WTC11 (cell line): ENCODE results near the gene DRG2. TPM values are rescaled to one million over a fixed set of nuclear protein-coding genes. Genes with fewer than 3 reads are reported as not detected.

Experiments used
- ATAC-seq: fragments of 200-7000 bp; cut with Tn5 transposase; 2 replicates; pipeline ENCODE4 v1.10.0; 2021; ENCODE audit warnings: mild to moderate bottlenecking, moderate library complexity
- CTCF ChIA-PET: fragments of 300-600 bp; sonication (Branson Sonifier 250); formaldehyde crosslinking; loops from one replicate; lab custom pipeline; 2021; ENCODE audit warnings: antibody characterized with exemption; lab: Charles Lee
- POLR2A ChIA-PET: fragments of 350-600 bp; sonication (Branson Sonifier 250); formaldehyde crosslinking; loops from one replicate; lab custom pipeline; 2021; ENCODE audit warnings: antibody characterized with exemption; lab: Charles Lee
- DNase-seq: peaks from one replicate; pipeline ENCODE4 v3.0.0; 2021; ENCODE audit warnings: low spot score
- H3K27ac Mint-ChIP-seq: 2 replicates; pipeline ENCODE4 v1.8.0; 2021; ENCODE audit warnings: mixed read lengths
- H3K27me3 Mint-ChIP-seq: 2 replicates; pipeline ENCODE4 v1.8.0; 2021; ENCODE audit warnings: low read depth, mild to moderate bottlenecking, moderate library complexity, mixed read lengths
- H3K36me3 Mint-ChIP-seq: 2 replicates; pipeline ENCODE4 v1.8.0; 2021; ENCODE audit warnings: mixed read lengths
- H3K4me1 Mint-ChIP-seq: 2 replicates; pipeline ENCODE4 v1.8.0; 2022; ENCODE audit warnings: mixed read lengths
- H3K4me3 Mint-ChIP-seq: 2 replicates; pipeline ENCODE4 v1.8.0; 2021; ENCODE audit warnings: mild to moderate bottlenecking, moderate library complexity, mixed read lengths
- H3K9me3 Mint-ChIP-seq: 2 replicates; pipeline ENCODE4 v1.8.0; 2021; ENCODE audit warnings: mixed read lengths
- ARID4B ChIP-seq: sonication (generic); formaldehyde crosslinking; IDR thresholded peaks from 2 replicates; pipeline ENCODE4 v1.8.0; 2023; ENCODE audit warnings: missing genetic modification reagents, mild to moderate bottlenecking, borderline replicate concordance
- E2F5 ChIP-seq: sonication (generic); formaldehyde crosslinking; IDR thresholded peaks from 2 replicates; pipeline ENCODE4 v1.8.1; 2022; ENCODE audit warnings: mild to moderate bottlenecking, moderate library complexity, missing genetic modification reagents
- GTF2I ChIP-seq: fragments of 250-450 bp; sonication (Bioruptor Pico); conservative IDR thresholded peaks from 2 replicates; pipeline ENCODE4 v1.4.0; 2021; ENCODE audit warnings: mild to moderate bottlenecking
- NR3C1 ChIP-seq: sonication (generic); formaldehyde crosslinking; conservative IDR thresholded peaks from 2 replicates; pipeline ENCODE4 v1.8.1; 2023; ENCODE audit warnings: low read depth, mild to moderate bottlenecking, missing genetic modification reagents
- SMAD3 ChIP-seq: sonication (generic); formaldehyde crosslinking; IDR thresholded peaks from 2 replicates; pipeline ENCODE4 v1.8.0; 2022; ENCODE audit warnings: missing genetic modification reagents, mild to moderate bottlenecking, borderline replicate concordance
- SOX15 ChIP-seq: fragments of 250-450 bp; sonication (Bioruptor Pico); IDR thresholded peaks from 2 replicates; pipeline ENCODE4 v1.9.0; 2021; ENCODE audit warnings: mild to moderate bottlenecking
- STAT6 ChIP-seq: sonication (generic); formaldehyde crosslinking; conservative IDR thresholded peaks from 2 replicates; pipeline ENCODE4 v1.8.1; 2023; ENCODE audit warnings: mild to moderate bottlenecking, low read depth, missing genetic modification reagents, moderate library complexity
- TEAD4 ChIP-seq: sonication (generic); formaldehyde crosslinking; IDR thresholded peaks from 2 replicates; pipeline ENCODE4 v1.8.0; 2022; ENCODE audit warnings: mild to moderate bottlenecking, missing genetic modification reagents
- ZBTB21 ChIP-seq: sonication (generic); formaldehyde crosslinking; IDR thresholded peaks from 2 replicates; pipeline ENCODE4 v1.8.1; 2023; ENCODE audit warnings: mild to moderate bottlenecking, missing genetic modification reagents, borderline replicate concordance
- ZNF138 ChIP-seq: sonication (generic); formaldehyde crosslinking; conservative IDR thresholded peaks from 2 replicates; pipeline ENCODE4 v1.8.1; 2022; ENCODE audit warnings: mild to moderate bottlenecking, moderate library complexity, missing genetic modification reagents
- ZNF416 ChIP-seq: fragments of 250-450 bp; sonication (Bioruptor Pico); IDR thresholded peaks from 2 replicates; pipeline ENCODE4 v1.9.0; 2021; ENCODE audit warnings: mild to moderate bottlenecking, inconsistent platforms
- ZNF532 ChIP-seq: fragments of 250-450 bp; sonication (Bioruptor Pico); IDR thresholded peaks from 2 replicates; pipeline ENCODE4 v1.9.0; 2021; ENCODE audit warnings: mild to moderate bottlenecking, borderline replicate concordance
- ZSCAN18 ChIP-seq: fragments of 250-450 bp; sonication (Bioruptor Pico); IDR thresholded peaks from 2 replicates; pipeline ENCODE4 v2.1.2; 2022; ENCODE audit warnings: mild to moderate bottlenecking, moderate library complexity
- total RNA-seq: library from RNA; stranded (reverse); gene quantifications from 3 replicates; pipeline ENCODE4 v1.2.3, GENCODE V29; 2021

DRG2 gene
- total RNA-seq, 1 experiment from 2014 or later, result 41.4 TPM

- no peaks in the 10 kb centered on the region; the same call in 1 of the 2 replicates for H3K27me3 Mint-ChIP-seq
- CTCF ChIA-PET, result interaction anchor here (0.5 to 5.1 kb wide), 16 partner anchors 8 to 85 kb away, joined by 3 to 89 read pairs (median 6); partner anchors contain the start of gene ALKBH5
These were observed 52.2 kb downstream of the DRG2 start for GRCh38 chr17:18139949-18140348.

GRCh38 chr17:18140648-18141047, 52.9 kb downstream of the DRG2 start:
- Mint-ChIP-seq H3K27ac (no peak overlapping the region), H3K36me3 (no peaks in the 10 kb centered on the region), H3K4me1 (peaks cover 12% of the 10 kb centered on the region), H3K27me3 (no peaks in the 10 kb centered on the region; the same call in 1 of the 2 replicates), H3K4me3 (no peak overlapping the region), H3K9me3 (no peaks in the 10 kb centered on the region)
- TF ChIP-seq ZNF532 (CRISPR knock-in tag) (no peak), TEAD4 (CRISPR knock-in tag) (no peak), GTF2I (CRISPR knock-in tag) (no peak), ZNF416 (no peak), ZNF138 (no peak), ZSCAN18 (no peak), E2F5 (CRISPR knock-in tag) (no peak), NR3C1 (CRISPR knock-in tag) (no peak)
- ATAC-seq, result no peak
- POLR2A ChIA-PET, result no interaction called here
- CTCF ChIA-PET, result interaction anchor here (0.6 to 5.1 kb wide), 16 partner anchors 13 to 115 kb away, joined by 3 to 89 read pairs (median 8); partner anchors contain the start of genes ALKBH5 and LLGL1
- DNase-seq, result no peak

More at GRCh38 chr17:18139949-18140348, 52.2 kb downstream of the DRG2 start:
- no peak overlapping the region for H3K4me3 Mint-ChIP-seq
- ATAC-seq (peak; percentile 56), DNase-seq (peak; percentile 31)
- no peak overlapping the region for H3K27ac Mint-ChIP-seq
- TF ChIP-seq SOX15 (CRISPR knock-in tag), result no peak
- H3K4me1 Mint-ChIP-seq, result peaks cover 12% of the 10 kb centered on the region
- no peaks in the 10 kb centered on the region for H3K9me3 Mint-ChIP-seq
- H3K36me3 Mint-ChIP-seq, result no peaks in the 10 kb centered on the region
- POLR2A ChIA-PET, result interaction anchor here (0.9 kb wide), 1 partner anchor 44 kb away, joined by 4 read pairs; the partner anchor contains the start of gene ALKBH5

GRCh38 chr17:18141210-18141803, 53.6 kb downstream of the DRG2 start:
- Mint-ChIP-seq H3K27ac (no peak overlapping the region), H3K4me3 (no peak overlapping the region), H3K4me1 (peaks cover 12% of the 10 kb centered on the region), H3K27me3 (no peaks in the 10 kb centered on the region; the same call in 1 of the 2 replicates), H3K9me3 (no peaks in the 10 kb centered on the region), H3K36me3 (no peaks in the 10 kb centered on the region)
- DNase-seq, result no peak
- no peak for ATAC-seq
- ChIA-PET CTCF (interaction anchor here (0.6 to 5.1 kb wide), 16 partner anchors 12 to 114 kb away, joined by 3 to 89 read pairs (median 8); partner anchors contain the start of genes ALKBH5 and LLGL1), POLR2A (no interaction called here)
- TF ChIP-seq ZBTB21 (CRISPR knock-in tag) (no peak), SMAD3 (CRISPR knock-in tag) (0 out of 2 replicates have a peak, but pooled peaks have one; percentile 24)

GRCh38 chr17:18142417-18142816, 54.7 kb downstream of the DRG2 start:
- no peaks in the 10 kb centered on the region for H3K9me3 Mint-ChIP-seq
- ATAC-seq (no peak), DNase-seq (no peak)
- H3K4me3 Mint-ChIP-seq, result no peak overlapping the region
- ChIA-PET POLR2A (interaction anchor here (0.6 kb wide), 1 partner anchor 42 kb away, joined by 3 read pairs; the partner anchor contains the start of gene ALKBH5), CTCF (interaction anchor here (0.6 to 5.1 kb wide), 12 partner anchors 11 to 82 kb away, joined by 3 to 89 read pairs (median 8); partner anchors contain the start of gene ALKBH5)
- H3K4me1 Mint-ChIP-seq, result peaks cover 12% of the 10 kb centered on the region
- no peaks in the 10 kb centered on the region; the same call in 1 of the 2 replicates for H3K27me3 Mint-ChIP-seq
- H3K27ac Mint-ChIP-seq, result no peak overlapping the region
- no peaks in the 10 kb centered on the region for H3K36me3 Mint-ChIP-seq
- TF ChIP-seq STAT6 (CRISPR knock-in tag) (no peak), ARID4B (no peak)
